ENCODE results near the gene STRN3. TPM values are rescaled to one million over a fixed set of nuclear protein-coding genes. Genes with fewer than 3 reads are reported as not detected.

The STRN3 gene
- total RNA-seq: 35.4 and 41.6 TPM in 2 replicates

DNA sequence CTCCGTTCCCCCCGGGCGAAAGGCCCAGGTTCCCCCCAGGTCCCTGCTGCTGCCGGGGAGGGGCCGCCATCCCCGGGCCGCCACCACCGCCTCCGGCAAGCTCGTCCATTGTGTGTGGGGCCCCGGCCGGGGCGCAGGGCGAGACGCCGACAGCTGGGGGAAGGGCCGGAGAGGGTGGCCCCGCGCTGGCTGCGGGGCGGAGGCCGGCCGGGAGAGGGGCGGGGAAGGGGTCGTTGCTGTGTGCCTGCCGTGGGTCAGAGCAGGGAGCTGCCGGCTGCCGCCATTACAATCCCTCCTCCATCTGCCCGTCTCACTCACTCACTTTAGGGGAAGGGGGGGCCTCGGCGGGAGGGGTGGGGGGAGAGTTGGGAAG, at the start of gene STRN3:
Gene STRN3 (minus strand): TSS at position 303 of the 373 bp plus-strand sequence. CDS start 194 bp downstream, at position 109.

GRCh38 chr14:31025367-31026076, 657 bp downstream of the STRN3 start, which contains the start of gene AP4S1:
AP4S1 (plus strand) TSS chr14:31025649; CDS start chr14:31066197, 40,548 bp downstream.

GRCh38 chr14:30874120-30874998, 151.8 kb downstream of the STRN3 start, which contains the start of gene COCH:
COCH (plus strand) TSS chr14:30874559; CDS start chr14:30874939, 380 bp downstream.

Small RNAs within 50 kb of the gene (small RNA-seq; reads per million reads assigned to genes)
- not detected for gene HIGD1AP17
- 0.55 reads per million, percentile 31 among the genes with 10 or more reads in this experiment for gene MIR624

Other genes with a start within 250 kb of the STRN3 start
- 0.11 and 0.39 TPM in 2 replicates for gene COCH, start 151.8 kb downstream of the STRN3 start, total RNA-seq
- 5.5 and 7.5 TPM in 2 replicates for gene AP4S1, start 730 bp downstream of the STRN3 start, total RNA-seq
- gene HECTD1, start 181.4 kb upstream of the STRN3 start, total RNA-seq: 177 and 235 TPM in 2 replicates